K562 (cell line): ENCODE results near the gene MEF2B. TPM values are rescaled to one million over a fixed set of nuclear protein-coding genes. Genes with fewer than 3 reads are reported as not detected.

Experiments
- ATAC-seq: fragments of 200-7000 bp; cut with Tn5 transposase; 3 replicates; pipeline ENCODE4 v1.9.1; 2020; ENCODE audit warnings: moderate library complexity
- BruUV-seq: library from RNA; stranded (reverse); fragments of 400-500 nt; replicated peaks from 2 replicates; lab custom pipeline; 2021; lab: Mats Ljungman, UMichigan
- CTCF ChIA-PET: fragments of 300-600 bp; formaldehyde crosslinking; extraction: SDS; loops from one replicate; lab custom pipeline; 2021; ENCODE audit warnings: low intra/inter-chr PET ratio; lab: Yijun Ruan, JAX
- POLR2A ChIA-PET: fragments of 300-600, 350-650 bp; sonication (Branson Sonifier 250); formaldehyde crosslinking; extraction: SDS; loops from one replicate; lab custom pipeline; 2021; ENCODE audit warnings: antibody characterized with exemption, inconsistent platforms; lab: Yijun Ruan, JAX
- DNase-seq, 4 experiments: peaks; one replicate each; pipeline versions ENCODE4 v3.0.0 to v3.0.0-alpha.2; 2011 to 2018; ENCODE audit warnings: low spot score in 3 of 4, mixed read lengths in 3 of 4; ENCODE audit errors: extremely low read depth in 1 of 4
- FAIRE-seq: peaks from 2 replicates; lab custom pipeline; 2011; peaks lifted over from hg19 to GRCh38; lab: Jason Lieb, UNC
- H2AFZ ChIP-seq: 2 replicates; pipeline ENCODE4 v1.6.0; 2011; ENCODE audit warnings: low read depth, low read length, control low read depth, inconsistent platforms
- H3K27ac ChIP-seq: fragments of 200-600 bp; 3 replicates; pipeline ENCODE4 v1.8.0; 2011; ENCODE audit warnings: low read depth, mild to moderate bottlenecking, control low read depth, inconsistent platforms, low read length, moderate library complexity, mixed read lengths; ENCODE audit errors: extremely low read depth
- H3K27me3 ChIP-seq, 2 experiments: fragments of 300-600 bp in 1 of 2; 2 replicates in 1 of 2; 3 replicates in 1 of 2; pipeline versions ENCODE4 v1.6.0 to v1.8.0; 2011; ENCODE audit warnings: inconsistent platforms in 2 of 2, low read length in 2 of 2, mild to moderate bottlenecking in 1 of 2, mixed read lengths in 1 of 2, moderate library complexity in 1 of 2; ENCODE audit not compliant: control insufficient read depth in 2 of 2, insufficient read depth in 2 of 2
- H3K36me3 ChIP-seq: fragments of 300-600 bp; 3 replicates; pipeline ENCODE4 v1.8.0; 2011; ENCODE audit warnings: mild to moderate bottlenecking, low read length, inconsistent platforms; ENCODE audit not compliant: control insufficient read depth, insufficient read depth
- H3K4me1 ChIP-seq, 2 experiments: fragments of 200-600 bp in 1 of 2; replicated peaks in 1 of 2; 2 replicates in 1 of 2; 3 replicates in 1 of 2; pipeline versions ENCODE4 v1.5.1 to v1.8.0; 2011; ENCODE audit warnings: inconsistent platforms in 2 of 2, low read length in 2 of 2, mild to moderate bottlenecking in 1 of 2, mixed read lengths in 1 of 2, moderate library complexity in 1 of 2; ENCODE audit not compliant: control insufficient read depth in 2 of 2, insufficient read depth in 2 of 2
- H3K4me2 ChIP-seq: 2 replicates; pipeline ENCODE4 v1.6.1; 2011; ENCODE audit warnings: low read length, control low read depth, inconsistent platforms, mixed read lengths; ENCODE audit not compliant: insufficient read depth
- H3K4me3 ChIP-seq: fragments of 200-600 bp; sonication (generic), shearing (Covaris generic); 2 replicates; pipeline ENCODE4 v1.5.1; 2016; ENCODE audit warnings: control low read depth, inconsistent platforms
- H3K79me2 ChIP-seq: fragments of 200-600 bp; 3 replicates; pipeline ENCODE4 v1.8.0; 2011; ENCODE audit warnings: low read length, inconsistent platforms; ENCODE audit not compliant: control insufficient read depth, insufficient read depth
- H3K9ac ChIP-seq, 2 experiments: 2 replicates each; pipeline versions ENCODE4 v1.6.0 to v1.6.1; 2011; ENCODE audit warnings: low read depth in 2 of 2, low read length in 2 of 2, control low read depth in 1 of 2, inconsistent platforms in 1 of 2, mild to moderate bottlenecking in 1 of 2, mixed read lengths in 1 of 2; ENCODE audit not compliant: insufficient read depth in 1 of 2
- H3K9me1 ChIP-seq: one replicate; pipeline ENCODE4 v1.6.0; 2011; ENCODE audit warnings: inconsistent platforms, mild to moderate bottlenecking, low read length, moderate library complexity; ENCODE audit not compliant: control insufficient read depth, insufficient read depth
- H3K9me3 ChIP-seq: replicated peaks from 2 replicates; pipeline ENCODE4 v1.5.1; 2011; ENCODE audit warnings: low read depth, low read length, inconsistent platforms; ENCODE audit not compliant: control insufficient read depth, insufficient read depth
- H4K20me1 ChIP-seq: replicated peaks from 2 replicates; pipeline ENCODE4 v1.6.1; 2011; ENCODE audit warnings: low read length, inconsistent platforms, mixed read lengths; ENCODE audit not compliant: control insufficient read depth, insufficient read depth
- LEF1 ChIP-seq: fragments of 450-650 bp; IDR thresholded peaks from 2 replicates; pipeline ENCODE4 v1.6.1; 2016; ENCODE audit warnings: mild to moderate bottlenecking
- SMARCC2 ChIP-seq: fragments of 450-650 bp; IDR thresholded peaks from 2 replicates; pipeline ENCODE4 v1.6.1; 2017; ENCODE audit warnings: antibody characterized with exemption, moderate library complexity, mild to moderate bottlenecking, low read depth
- WGBS: fragments of 100-300 bp; shearing (Covaris generic); methylation state at CpG from one replicate; pipeline ENCODE4 v1.1.6; 2016; ENCODE audit warnings: low coverage, mixed read lengths; ENCODE audit not compliant: insufficient coverage; ENCODE audit errors: missing lambda C conversion rate; 5-methylcytosine and 5-hydroxymethylcytosine counted together
- in situ Hi-C: fragments of 300-500 bp; cut with MboI; formaldehyde crosslinking; loops from 4 replicates; pipeline ENCODE4 v1.15.0; 2018; ENCODE audit warnings: inconsistent platforms, mixed read lengths
- intact Hi-C: fragments of 100-400 bp; cut with micrococcal nuclease; formaldehyde crosslinking; loops from 2 replicates; pipeline ENCODE4 v1.14.2; 2022
- polyA plus RNA-seq, 8 experiments: library from polyadenylated mRNA; depleted of rRNA in 4 of 8; stranded (reverse) in 5 of 8; unstranded in 3 of 8; fragments of >200 nt; fragmentation: Nextera tagmentation in 2 of 8; fragmentation: Illumina TruSeq in 1 of 8; extraction: Ambion mirVana in 2 of 8; extraction: Trizol in 1 of 8; gene quantifications; 2 replicates each; pipeline versions ENCODE4 v1.2.1 to v1.2.3, GENCODE V29; 2011 to 2014; ENCODE audit warnings: inconsistent platforms in 1 of 8, missing spikeins in 1 of 8
- total RNA-seq, 7 experiments: library from RNA; depleted of rRNA in 6 of 7; stranded (reverse); fragments of >200 nt in 6 of 7; fragmentation: Illumina TruSeq in 2 of 7; extraction: Trizol in 2 of 7; gene quantifications; 2 replicates each; pipeline versions ENCODE4 v1.2.1 to v1.2.3, GENCODE V29; 2011 to 2021; ENCODE audit warnings: low replicate concordance in 1 of 7
- TF ChIP-seq, protein P1 (sequence below), 3 experiments: IDR thresholded peaks in 2 of 3; conservative IDR thresholded peaks in 1 of 3; 2 replicates each; pipeline ENCODE4 v1.5.1; 2011 to 2012; ENCODE audit warnings: low read length in 3 of 3, mild to moderate bottlenecking in 3 of 3, control low read depth in 2 of 3, improper control_type of control experiment in 1 of 3, inconsistent platforms in 1 of 3, low read depth in 1 of 3, mixed read lengths in 1 of 3, moderate library complexity in 1 of 3; ENCODE audit not compliant: insufficient read depth in 2 of 3

The MEF2B gene
- total and polyA plus RNA-seq, 9 of the 15 experiments (the other 6 are each of a cell fraction or from before 2014, with no cell fraction given) = 0.14 to 1.9 (median 0.71) TPM; not detected in 3

- Histone ChIP-seq H4K20me1 (no peaks in the 10 kb centered on the region), H3K9ac (no peak overlapping the region), H3K4me2 (no peak overlapping the region), H2AFZ (no peak overlapping the region), H3K27me3 (no peaks in the 10 kb centered on the region), H3K9me3 (no peaks in the 10 kb centered on the region), H3K4me3 (no peak overlapping the region), H3K27ac (no peak overlapping the region), H3K36me3 (no peaks in the 10 kb centered on the region), H3K4me1 (peaks cover 0 to 3% of the 10 kb centered on the region in 2 experiments; a peak in 2 of 5 replicates), H3K9me1 (no peaks in the 10 kb centered on the region), H3K79me2 (no peaks in the 10 kb centered on the region)
- no TSS peak for BruUV-seq
- 33% methylated on average over 6 of the region's 6 CpGs for WGBS
- peak; percentile 81 for ATAC-seq
- ChIA-PET POLR2A (no interaction called here), CTCF (no interaction called here)
- no peak for TF ChIP-seq SMARCC2
- TF ChIP-seq, protein P1, sequence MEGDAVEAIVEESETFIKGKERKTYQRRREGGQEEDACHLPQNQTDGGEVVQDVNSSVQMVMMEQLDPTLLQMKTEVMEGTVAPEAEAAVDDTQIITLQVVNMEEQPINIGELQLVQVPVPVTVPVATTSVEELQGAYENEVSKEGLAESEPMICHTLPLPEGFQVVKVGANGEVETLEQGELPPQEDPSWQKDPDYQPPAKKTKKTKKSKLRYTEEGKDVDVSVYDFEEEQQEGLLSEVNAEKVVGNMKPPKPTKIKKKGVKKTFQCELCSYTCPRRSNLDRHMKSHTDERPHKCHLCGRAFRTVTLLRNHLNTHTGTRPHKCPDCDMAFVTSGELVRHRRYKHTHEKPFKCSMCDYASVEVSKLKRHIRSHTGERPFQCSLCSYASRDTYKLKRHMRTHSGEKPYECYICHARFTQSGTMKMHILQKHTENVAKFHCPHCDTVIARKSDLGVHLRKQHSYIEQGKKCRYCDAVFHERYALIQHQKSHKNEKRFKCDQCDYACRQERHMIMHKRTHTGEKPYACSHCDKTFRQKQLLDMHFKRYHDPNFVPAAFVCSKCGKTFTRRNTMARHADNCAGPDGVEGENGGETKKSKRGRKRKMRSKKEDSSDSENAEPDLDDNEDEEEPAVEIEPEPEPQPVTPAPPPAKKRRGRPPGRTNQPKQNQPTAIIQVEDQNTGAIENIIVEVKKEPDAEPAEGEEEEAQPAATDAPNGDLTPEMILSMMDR (IDR thresholded peaks at IDR 0.05 in 2 of 3, conservative IDR thresholded peaks at IDR 0.05 in 1 of 3; ENCODE audit: insufficient read depth in 2 of 3, low read depth in 1 of 3, low read length in 3 of 3) = peak in 2 of 3 experiments; percentile 17 to 33; a peak in 2 of 6 replicates
- TF ChIP-seq LEF1 = no peak
- in situ Hi-C loops = no loop called here
- no peak for FAIRE-seq
- intact Hi-C loops = no loop called here
- no peak for DNase-seq
Measured at GRCh38 chr19:19154768-19155494, 15.1 kb downstream of the MEF2B start.
